HG02870 (cell line): ENCODE measurements around the gene CLTA.

Experiments
- ATAC-seq: cut with Tn5 transposase; IDR thresholded peaks from one replicate; pipeline ENCODE4 v1.9.1; 2021; ENCODE audit warnings: mild to moderate bottlenecking, moderate library complexity; ENCODE audit not compliant: unreplicated experiment

Gene CLTA

DNA sequence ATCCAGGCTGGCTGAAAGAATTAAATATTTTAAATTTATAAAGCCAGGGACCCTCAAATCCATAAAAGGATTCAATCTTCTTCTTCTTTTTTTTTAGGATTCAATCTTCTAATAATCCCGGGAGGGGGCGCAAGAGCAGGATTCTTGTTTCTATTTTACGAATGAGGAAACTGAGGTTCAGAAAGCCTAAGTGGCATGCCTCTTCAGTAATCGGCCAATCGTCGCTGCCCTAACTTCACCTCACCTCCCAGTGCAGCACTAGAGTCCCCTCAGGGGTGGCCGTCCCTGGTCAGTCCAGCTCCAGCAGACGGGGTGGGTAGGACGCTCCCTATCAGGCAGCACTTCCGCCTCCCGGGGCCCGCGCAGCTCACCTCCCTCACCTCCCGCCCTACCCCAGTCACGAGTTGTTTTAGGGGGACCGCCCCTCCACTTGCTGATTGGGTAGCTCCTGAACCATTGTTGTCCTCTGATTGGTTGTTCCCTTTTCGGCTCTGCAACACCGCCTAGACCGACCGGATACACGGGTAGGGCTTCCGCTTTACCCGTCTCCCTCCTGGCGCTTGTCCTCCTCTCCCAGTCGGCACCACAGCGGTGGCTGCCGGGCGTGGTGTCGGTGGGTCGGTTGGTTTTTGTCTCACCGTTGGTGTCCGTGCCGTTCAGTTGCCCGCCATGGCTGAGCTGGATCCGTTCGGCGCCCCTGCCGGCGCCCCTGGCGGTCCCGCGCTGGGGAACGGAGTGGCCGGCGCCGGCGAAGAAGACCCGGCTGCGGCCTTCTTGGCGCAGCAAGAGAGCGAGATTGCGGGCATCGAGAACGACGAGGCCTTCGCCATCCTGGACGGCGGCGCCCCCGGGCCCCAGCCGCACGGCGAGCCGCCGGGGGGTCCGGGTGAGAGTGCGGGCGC lies at the start of gene CLTA:
Gene CLTA, plus strand, starts transcription at position 534 of the 902 bp plus-strand sequence. Its CDS starts 136 bp downstream, at position 670.
- ATAC-seq, result peak; percentile 97

DNA sequence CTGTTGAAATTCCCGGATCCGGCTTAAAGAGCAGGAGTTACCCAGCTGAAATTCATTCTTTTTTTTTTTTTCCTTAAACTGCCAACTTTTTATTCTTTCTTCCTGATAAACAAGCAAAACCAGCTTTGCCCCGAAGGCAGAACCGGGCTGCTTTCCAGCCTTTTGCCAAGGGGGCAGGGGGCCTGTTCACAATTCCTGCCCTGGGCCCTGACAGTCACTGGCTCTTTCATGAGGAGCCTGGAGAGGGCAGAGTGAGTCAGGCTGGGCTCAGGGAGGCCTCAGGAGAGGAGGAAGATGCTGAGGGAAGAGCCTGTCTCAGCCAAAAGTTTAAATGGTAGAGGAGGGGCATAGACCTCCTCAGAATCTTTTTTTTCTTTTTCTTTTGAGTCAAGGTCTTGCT lies 49.4 kb upstream of the CLTA start:
- ATAC-seq, result no peak

GRCh38 chr9:36141761-36142160 lies 49.0 kb upstream of the CLTA start:
- ATAC-seq, result no peak

DNA sequence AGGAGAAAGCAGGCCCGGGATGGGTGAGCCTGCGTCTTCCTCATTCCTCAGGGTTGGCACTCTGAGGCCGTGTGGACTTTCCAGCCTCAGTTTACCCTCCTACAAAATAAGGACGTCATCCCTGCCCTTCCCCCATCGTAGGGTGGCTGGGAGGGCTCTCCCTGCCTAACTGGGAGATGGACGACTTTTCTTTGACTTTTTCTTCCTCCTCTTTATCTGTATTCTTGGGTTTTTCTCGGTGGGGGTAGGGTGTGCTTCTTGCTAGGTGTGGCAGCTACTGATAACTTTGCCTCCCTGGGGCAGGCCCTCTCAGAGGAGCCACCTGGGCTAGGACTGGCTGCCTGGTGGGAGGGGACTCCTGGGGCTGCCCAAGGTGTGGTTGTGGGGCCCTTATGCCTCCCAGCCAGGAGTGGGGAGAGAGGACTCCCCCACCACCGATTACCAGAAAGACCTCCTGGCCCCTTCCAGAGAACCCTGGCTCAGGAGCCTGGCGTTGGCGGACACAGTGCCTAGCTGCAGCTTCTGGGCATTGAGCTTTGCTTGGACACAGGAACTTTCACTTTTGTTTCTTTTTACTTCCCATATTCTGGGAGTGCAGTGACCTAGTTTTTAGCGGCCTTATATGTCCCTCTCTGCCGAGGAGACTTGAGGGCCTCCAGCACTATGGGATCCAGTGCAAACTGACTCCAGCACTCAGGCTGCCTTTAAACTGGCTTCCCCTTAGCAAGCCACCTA lies 48.0 kb upstream of the CLTA start:
- ATAC-seq, result no peak

DNA sequence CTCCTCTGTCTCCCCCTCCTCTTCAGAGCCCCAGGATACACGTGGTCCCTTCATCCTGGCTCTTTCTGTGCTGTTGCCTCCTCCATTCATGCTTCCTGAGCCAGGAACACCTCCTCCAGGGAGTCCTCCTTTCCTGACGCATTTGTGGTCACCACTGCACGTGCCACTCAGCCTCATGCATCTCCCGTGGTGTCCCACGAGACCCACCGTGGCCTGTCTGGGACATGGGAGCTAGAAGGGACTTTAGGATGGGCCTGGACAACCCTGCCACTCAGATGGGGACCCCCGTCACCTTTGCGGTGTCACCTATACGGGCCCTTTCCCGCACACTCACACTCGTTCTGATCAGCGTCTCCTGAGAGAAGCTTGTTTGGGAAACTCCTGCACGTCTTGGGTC lies 47.5 kb upstream of the CLTA start:
- no peak for ATAC-seq

- ATAC-seq, result no peak
Measured at GRCh38 chr9:36144309-36145232, 46.1 kb upstream of the CLTA start.

DNA sequence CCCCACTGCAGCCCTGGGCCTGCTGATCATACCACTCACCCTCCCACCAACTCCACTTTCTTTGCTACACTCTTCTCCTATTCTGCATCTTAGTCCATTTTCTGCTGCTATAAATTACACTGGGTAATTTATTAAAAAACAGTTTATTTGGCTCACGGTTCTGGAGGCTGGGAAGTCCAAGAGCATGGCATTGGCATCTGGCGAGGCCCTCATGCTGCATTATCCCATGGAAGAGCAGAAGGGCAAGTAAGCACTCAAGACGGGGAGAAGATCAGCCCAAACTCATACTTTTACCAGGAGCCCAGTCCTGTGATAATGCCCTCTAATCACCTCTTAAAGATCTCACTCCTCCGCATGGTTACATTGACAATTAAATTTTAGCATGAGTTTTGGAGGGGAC lies 44.8 kb upstream of the CLTA start:
- ATAC-seq, result no peak

GRCh38 chr9:36146651-36147050 lies 44.1 kb upstream of the CLTA start:
- no peak for ATAC-seq

DNA sequence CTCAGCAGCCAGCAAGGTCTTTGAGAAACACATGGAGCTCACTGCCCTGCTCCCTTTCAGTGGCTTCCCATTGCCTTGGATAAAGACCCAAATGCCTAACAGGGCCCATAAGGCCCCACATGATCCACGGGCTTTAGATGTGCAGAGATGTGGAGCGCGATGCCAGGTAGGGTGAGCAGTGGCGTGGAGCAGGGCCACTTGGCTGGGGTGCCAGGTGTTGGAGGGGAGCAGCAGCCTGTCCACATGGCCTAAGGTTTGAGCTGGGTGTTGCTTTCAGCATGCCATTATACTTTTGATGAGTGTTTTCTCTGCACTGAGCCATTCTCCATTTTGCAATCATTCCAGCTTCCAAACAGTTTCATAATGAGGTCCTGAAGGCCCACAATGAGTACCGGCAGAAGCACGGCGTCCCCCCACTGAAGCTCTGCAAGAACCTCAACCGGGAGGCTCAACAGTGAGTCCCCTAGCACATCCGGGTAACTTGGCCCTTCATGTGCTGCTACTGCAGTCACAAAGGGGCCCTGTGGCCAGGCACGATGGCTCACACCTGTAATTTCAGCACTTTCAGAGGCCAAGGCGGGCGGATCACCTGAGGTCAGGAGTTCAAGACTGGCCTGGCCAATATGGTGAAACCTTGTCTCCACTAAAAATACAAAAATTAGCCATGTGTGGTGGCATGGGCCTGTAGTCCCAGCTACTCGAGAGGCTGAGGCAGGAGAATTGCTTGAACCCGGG lies 43.1 kb upstream of the CLTA start:
- ATAC-seq, result no peak

DNA sequence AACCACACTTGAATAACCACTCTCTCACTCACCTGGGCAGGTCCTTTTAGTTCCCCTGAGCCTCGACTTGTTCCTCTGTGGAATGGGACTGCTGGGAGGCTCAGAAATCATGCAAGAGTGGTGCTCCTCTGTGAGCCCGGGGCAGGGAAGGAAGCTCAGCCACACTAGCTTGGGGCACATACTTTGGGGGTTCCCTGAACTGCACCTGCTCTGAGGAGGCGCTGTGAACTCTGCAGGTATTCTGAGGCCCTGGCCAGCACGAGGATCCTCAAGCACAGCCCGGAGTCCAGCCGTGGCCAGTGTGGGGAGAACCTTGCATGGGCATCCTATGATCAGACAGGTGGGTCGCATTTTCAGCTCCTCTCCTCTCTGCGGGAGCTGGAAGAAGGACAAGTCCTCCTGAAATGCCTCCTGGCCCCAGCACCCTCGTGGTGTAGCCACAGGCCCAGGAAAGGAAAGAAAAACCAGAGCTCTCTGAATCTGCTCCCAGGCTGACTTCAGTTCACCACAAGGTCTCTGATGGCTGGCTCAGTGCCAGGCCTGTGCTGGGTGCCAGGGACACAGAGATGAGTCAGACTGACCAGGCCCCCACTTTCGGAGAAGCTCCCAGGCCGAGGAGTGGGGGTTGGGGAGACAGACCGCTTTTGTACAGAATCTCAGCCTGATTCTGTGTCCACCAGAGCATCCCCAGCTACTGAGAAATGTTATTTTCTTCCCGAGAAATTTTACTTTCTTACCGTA lies 42.2 kb upstream of the CLTA start:
- ATAC-seq, result no peak

DNA sequence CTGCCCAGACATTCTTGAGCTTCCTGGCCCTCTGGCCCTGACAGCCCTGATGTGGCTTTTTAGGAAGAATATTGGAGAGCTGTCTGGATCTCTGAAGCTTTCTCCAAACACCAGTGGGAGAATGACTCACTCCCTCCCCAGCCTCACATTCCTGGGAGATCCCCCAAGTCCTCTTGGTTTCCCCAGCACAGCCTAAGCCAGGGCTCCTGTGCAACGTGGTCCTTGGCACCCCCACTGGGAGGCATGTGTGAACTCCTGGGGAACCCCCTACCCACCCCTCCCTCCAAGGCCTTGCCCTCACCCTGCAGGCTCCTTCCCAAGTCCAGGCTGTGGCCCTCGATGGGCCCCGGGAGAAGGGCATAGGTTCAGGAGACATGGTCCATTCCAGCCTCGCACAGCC lies 41.5 kb upstream of the CLTA start:
- no peak for ATAC-seq

DNA sequence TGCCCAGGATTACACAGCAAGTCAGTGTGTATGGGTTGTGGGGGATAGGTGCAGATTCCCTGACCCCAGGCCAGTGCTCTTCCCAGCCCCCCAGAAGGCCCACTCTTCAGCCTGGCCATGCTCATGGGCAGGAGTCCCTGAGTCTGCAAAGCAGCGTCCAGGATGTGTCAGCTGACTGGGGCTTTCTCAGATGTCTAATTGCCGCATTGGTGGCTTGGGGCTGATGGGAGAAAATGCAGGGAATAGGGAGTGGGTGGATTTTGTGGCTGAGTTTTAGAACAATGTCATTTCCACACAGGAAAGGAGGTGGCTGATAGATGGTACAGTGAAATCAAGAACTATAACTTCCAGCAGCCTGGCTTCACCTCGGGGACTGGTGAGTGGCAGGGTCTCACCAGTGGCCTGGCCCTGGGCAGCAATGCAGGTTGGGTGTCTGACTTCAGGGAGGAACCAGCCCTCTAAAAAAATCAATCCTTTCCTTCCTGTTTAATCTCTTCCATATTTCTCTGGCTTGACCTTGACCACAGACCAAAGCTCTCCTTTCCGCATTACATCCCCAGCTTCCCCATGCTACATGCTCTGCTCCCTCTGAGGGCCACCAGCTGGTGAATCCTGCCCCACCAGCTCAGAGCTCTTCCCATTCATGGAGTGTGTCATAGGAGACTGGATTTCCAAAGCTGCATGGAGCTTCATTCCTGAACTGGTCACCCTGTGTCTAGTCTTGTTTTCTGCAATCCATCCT lies 40.0 kb upstream of the CLTA start:
- ATAC-seq, result no peak

DNA sequence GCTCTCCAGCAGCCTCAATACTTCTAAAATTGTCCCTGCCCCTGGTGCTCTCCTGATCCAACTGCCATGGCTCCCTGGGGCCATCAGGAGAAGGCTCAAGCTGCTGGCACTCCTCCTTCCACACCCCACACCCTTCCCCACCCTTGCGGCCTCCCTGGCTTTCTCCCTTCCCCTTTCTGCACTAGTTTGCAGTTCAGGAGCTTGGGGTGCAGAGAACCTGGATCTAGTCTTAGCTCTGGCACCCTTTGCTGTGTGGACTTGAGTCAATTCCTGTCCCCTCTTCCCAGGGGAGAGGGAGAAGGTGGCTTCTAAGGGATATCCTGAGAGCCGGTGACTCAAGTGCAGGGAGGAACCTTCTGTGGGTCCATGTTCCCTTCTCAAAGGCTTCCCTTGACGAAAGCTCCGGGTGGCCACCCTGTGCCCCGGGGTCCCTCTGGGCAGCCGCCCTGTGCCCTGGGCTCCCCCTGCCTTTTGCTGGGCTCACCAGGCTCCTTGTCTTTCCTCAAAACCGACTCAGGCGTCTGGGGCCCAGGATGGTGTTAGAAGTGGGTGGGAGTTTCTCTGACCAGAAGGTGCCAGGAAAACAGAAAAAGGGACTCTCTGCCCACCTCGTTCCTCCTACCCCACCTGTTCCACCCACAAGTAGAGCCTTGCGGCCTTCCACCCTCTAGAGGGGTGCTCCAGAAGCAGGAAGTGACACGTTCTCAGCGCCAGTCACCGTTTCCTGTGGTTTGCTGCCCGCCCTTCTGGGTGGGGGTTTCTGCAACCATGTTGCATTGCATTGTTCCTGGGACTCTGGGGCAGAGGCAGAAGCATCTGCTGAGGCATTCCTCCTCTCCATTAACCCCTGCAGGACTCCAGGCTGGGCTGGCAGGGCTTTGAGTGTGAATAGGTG lies 39.2 kb upstream of the CLTA start:
- ATAC-seq, result peak; percentile 82

GRCh38 chr9:36152741-36153438 lies 37.8 kb upstream of the CLTA start:
- no peak for ATAC-seq

GRCh38 chr9:36153746-36154145 lies 37.0 kb upstream of the CLTA start:
- no peak for ATAC-seq

DNA sequence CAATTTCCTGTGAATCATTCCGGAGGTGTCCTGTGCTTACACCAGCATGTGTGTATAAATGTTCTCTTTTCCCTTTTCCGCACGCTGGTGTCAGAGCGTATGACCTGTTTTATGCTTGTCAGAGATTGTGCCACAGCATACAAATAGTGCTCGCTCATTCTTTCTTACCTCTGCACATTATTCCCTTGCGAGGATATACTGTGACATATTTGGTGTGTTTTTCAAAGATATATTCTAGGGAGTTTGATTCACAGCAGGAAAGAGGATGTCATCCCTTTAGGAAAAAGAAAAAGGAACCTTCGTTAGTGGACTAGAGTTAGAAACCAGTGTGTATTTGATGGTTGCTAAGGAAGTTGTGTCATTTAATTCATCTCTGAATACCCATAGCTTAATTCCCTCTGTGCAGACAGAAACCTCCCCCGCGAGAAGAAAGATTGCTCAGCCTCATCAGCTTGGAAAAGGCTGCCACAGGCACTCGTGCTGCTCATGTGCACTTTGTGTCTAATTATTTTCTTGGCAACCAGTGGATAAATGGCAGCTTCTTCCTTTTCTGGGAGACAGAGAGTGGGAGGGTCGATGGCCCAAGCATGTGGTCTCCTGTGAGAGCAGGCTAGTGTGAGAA lies 36.3 kb upstream of the CLTA start:
- ATAC-seq, result no peak

GRCh38 chr9:36156116-36156515 lies 34.6 kb upstream of the CLTA start:
- ATAC-seq, result no peak
